PC-3 (cell line): ENCODE measurements around the gene PAX2. TPM values are rescaled to one million over a fixed set of nuclear protein-coding genes. Genes with fewer than 3 reads are reported as not detected.

ENCODE experiments used
- ATAC-seq: fragments of 200-7000 bp; cut with Tn5 transposase; 2 replicates; pipeline ENCODE4 v1.9.1; 2020; ENCODE audit warnings: mild to moderate bottlenecking, moderate library complexity
- BruUV-seq: library from RNA; stranded (reverse); fragments of 400-500 nt; replicated peaks from 2 replicates; lab custom pipeline; 2021; lab: Mats Ljungman, UMichigan
- CTCF ChIA-PET: fragments of 300-600 bp; sonication (Branson Sonifier 250); formaldehyde crosslinking; loops from one replicate; lab custom pipeline; 2022; ENCODE audit warnings: antibody characterized with exemption; lab: Charles Lee
- POLR2A ChIA-PET: fragments of 300-600 bp; sonication (Branson Sonifier 250); formaldehyde crosslinking; loops from one replicate; lab custom pipeline; 2022; ENCODE audit warnings: antibody characterized with exemption; ENCODE audit not compliant: unreplicated experiment; lab: Charles Lee
- DNase-seq: peaks from one replicate; pipeline ENCODE4 v3.0.0-alpha.2; 2015
- H2AFZ ChIP-seq: fragments of 300-600 bp; sonication (generic); 2 replicates; pipeline ENCODE4 v1.6.0; 2016; ENCODE audit warnings: antibody characterized with exemption, low read length
- H3F3A ChIP-seq: fragments of 300-600 bp; sonication (generic); one replicate; pipeline ENCODE4 v1.6.0; 2017; ENCODE audit warnings: antibody characterized with exemption, low read length, control low read depth, mild to moderate bottlenecking; ENCODE audit not compliant: unreplicated experiment
- H3K27ac ChIP-seq: fragments of 300-600 bp; sonication (generic); 2 replicates; pipeline ENCODE4 v1.5.1; 2016; ENCODE audit warnings: mild to moderate bottlenecking, low read length
- H3K27me3 ChIP-seq: fragments of 300-600 bp; sonication (generic); 2 replicates; pipeline ENCODE4 v1.6.1; 2016; ENCODE audit warnings: low read length, mixed read lengths
- H3K36me3 ChIP-seq: fragments of 300-600 bp; sonication (generic); 2 replicates; pipeline ENCODE4 v1.6.1; 2016; ENCODE audit warnings: low read depth, mixed run types, low read length, mixed read lengths
- H3K4me1 ChIP-seq: fragments of 300-600 bp; sonication (generic); 2 replicates; pipeline ENCODE4 v1.5.1; 2016; ENCODE audit warnings: low read length; ENCODE audit not compliant: insufficient read depth
- H3K4me2 ChIP-seq: fragments of 300-600 bp; sonication (generic); 2 replicates; pipeline ENCODE4 v1.6.0; 2016; ENCODE audit warnings: low read length
- H3K4me3 ChIP-seq: fragments of 300-600 bp; sonication (generic); 2 replicates; pipeline ENCODE4 v1.5.1; 2016; ENCODE audit warnings: mild to moderate bottlenecking, low read length, mixed read lengths
- H3K79me2 ChIP-seq: fragments of 300-600 bp; sonication (generic); 2 replicates; pipeline ENCODE4 v1.6.1; 2017; ENCODE audit warnings: low read length, mixed read lengths
- H3K9ac ChIP-seq: fragments of 300-600 bp; sonication (generic); 2 replicates; pipeline ENCODE4 v1.6.0; 2016; ENCODE audit warnings: mild to moderate bottlenecking, low read length
- H3K9me2 ChIP-seq: fragments of 300-600 bp; sonication (generic); replicated peaks from 2 replicates; pipeline ENCODE4 v1.6.1; 2016; ENCODE audit warnings: mixed run types, low read length, mixed read lengths
- H3K9me3 ChIP-seq: fragments of 300-600 bp; sonication (generic); 2 replicates; pipeline ENCODE4 v1.6.1; 2016; ENCODE audit warnings: low read length, mixed read lengths
- H4K20me1 ChIP-seq: fragments of 300-600 bp; sonication (generic); 2 replicates; pipeline ENCODE4 v1.6.1; 2016; ENCODE audit warnings: low read length, mixed read lengths
- CTCF ChIP-seq: fragments of 300-600 bp; sonication (generic); conservative IDR thresholded peaks from 2 replicates; pipeline ENCODE4 v1.5.1; 2017; ENCODE audit warnings: antibody characterized with exemption, low read depth, mild to moderate bottlenecking, low read length
- EZH2 ChIP-seq: fragments of 300-600 bp; sonication (generic); IDR thresholded peaks from one replicate; pipeline ENCODE4 v1.6.1; 2017; ENCODE audit warnings: antibody characterized with exemption, mild to moderate bottlenecking, low read length; ENCODE audit not compliant: unreplicated experiment
- EZH2phosphoT487 ChIP-seq: fragments of 300-600 bp; sonication (generic); IDR thresholded peaks from 2 replicates; pipeline ENCODE4 v1.6.1; 2018; ENCODE audit warnings: mild to moderate bottlenecking, antibody characterized with exemption, low read length, borderline replicate concordance
- intact Hi-C: fragments of 100-400 bp; cut with micrococcal nuclease; formaldehyde crosslinking; loops from 2 replicates; pipeline ENCODE4 v1.9.0; 2023
- total RNA-seq: library from RNA; depleted of rRNA; stranded (reverse); fragments of >200 nt; gene quantifications from 2 replicates; pipeline ENCODE4 v1.2.3, GENCODE V29; 2014

The PAX2 gene
- total RNA-seq, 1 experiment from 2014 or later: not detected

- Histone ChIP-seq H3K36me3 (no peaks in the 10 kb centered on the region), H3K79me2 (no peaks in the 10 kb centered on the region), H4K20me1 (no peaks in the 10 kb centered on the region), H3K4me2 (no peak overlapping the region), H3K4me3 (no peak overlapping the region), H2AFZ (no peak overlapping the region), H3K9me2 (no peaks in the 10 kb centered on the region), H3K9ac (no peak overlapping the region), H3K4me1 (no peaks in the 10 kb centered on the region), H3K27me3 (peaks cover 36% of the 10 kb centered on the region), H3K27ac (no peak overlapping the region), H3F3A (no peaks in the 10 kb centered on the region), H3K9me3 (no peaks in the 10 kb centered on the region)
- TF ChIP-seq EZH2 (no peak), CTCF (no peak), EZH2phosphoT487 (no peak)
- ATAC-seq (no peak), DNase-seq (no peak)
- intact Hi-C loops: no loop called here
- ChIA-PET POLR2A (no interaction called here), CTCF (no interaction called here)
- no TSS peak for BruUV-seq
Observed at GRCh38 chr10:100707261-100707848, 38.0 kb upstream of the PAX2 start.

GRCh38 chr10:100709146-100710082 lies 36.0 kb upstream of the PAX2 start:
- no peak overlapping the region for H3K4me3 ChIP-seq
- no peak overlapping the region for H3K4me2 ChIP-seq
- H3K4me1 ChIP-seq: no peaks in the 10 kb centered on the region
- TF ChIP-seq EZH2phosphoT487 (no peak), EZH2 (no peak), CTCF (no peak)
- ATAC-seq: no peak
- peaks cover 41% of the 10 kb centered on the region for H3K27me3 ChIP-seq
- CTCF ChIA-PET: no interaction called here
- H3F3A ChIP-seq: no peaks in the 10 kb centered on the region
- H3K9me3 ChIP-seq: no peaks in the 10 kb centered on the region
- H3K9me2 ChIP-seq: no peaks in the 10 kb centered on the region
- no peaks in the 10 kb centered on the region for H3K79me2 ChIP-seq
- POLR2A ChIA-PET: no interaction called here
- no peaks in the 10 kb centered on the region for H3K36me3 ChIP-seq
- no TSS peak for BruUV-seq
- no peak overlapping the region for H3K27ac ChIP-seq
- intact Hi-C loops: no loop called here
- no peak for DNase-seq
- H4K20me1 ChIP-seq: no peaks in the 10 kb centered on the region
- H2AFZ ChIP-seq: no peak overlapping the region
- no peak overlapping the region for H3K9ac ChIP-seq
